ENCODE data around the gene ERCC1.
A peak's percentile ranks its signal among the peaks of the same experiment; 100 is the strongest.

Gene ERCC1

DNA sequence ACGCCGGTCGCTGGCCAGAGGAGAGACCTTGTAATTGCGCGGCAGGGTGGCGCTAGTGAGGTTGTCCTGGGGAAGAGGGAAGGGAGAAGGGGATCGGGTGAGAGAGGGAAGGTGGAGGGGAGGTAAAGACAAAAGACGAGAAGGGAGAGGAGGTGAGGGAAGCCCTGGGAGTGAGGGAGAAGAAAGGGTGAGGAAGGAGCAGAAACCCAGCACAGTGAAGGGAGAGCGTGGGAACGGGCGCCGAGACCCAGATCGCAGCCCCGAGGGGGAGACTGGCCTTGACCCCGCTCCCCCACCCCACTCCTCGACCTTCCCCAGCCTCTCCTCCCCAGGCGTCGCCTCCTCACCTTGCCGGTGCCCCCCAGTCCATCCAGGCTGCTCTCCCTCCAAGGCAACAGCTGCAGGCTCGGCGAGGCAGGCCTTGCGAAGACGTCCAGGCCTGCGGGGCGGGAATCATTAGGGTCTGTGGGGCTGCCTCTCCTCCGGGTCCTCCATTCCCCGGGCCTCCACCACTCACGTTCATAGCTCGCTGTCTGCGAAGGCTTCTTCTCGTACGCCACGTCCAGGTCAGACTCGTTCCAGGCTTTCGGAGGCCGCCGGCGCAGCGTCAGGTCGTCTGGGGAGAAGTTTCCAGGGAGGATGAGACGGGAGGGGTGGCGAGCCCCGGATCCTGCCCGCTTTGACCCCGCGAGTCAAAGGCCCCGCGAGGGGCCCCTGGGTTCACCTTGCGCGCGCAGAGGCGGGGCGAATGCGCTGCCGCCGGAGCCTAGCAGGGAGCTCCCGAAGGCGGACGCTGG is 27.7 kb downstream of the ERCC1 start:
- Mint-ChIP-seq H3K27me3 (peaks cover 39% of the 10 kb centered on the region), H3K4me3 (no peak overlapping the region), H3K9me3 (no peaks in the 10 kb centered on the region), H3K27ac (no peak overlapping the region), H3K36me3 (ENCODE audit: low read depth) (no peaks in the 10 kb centered on the region), H3K4me1 (ENCODE audit: low read depth) (peaks cover 9% of the 10 kb centered on the region)
- DNase-seq = no peak

GRCh38 chr19:45391871-45392665 is 31.6 kb downstream of the ERCC1 start:
- Mint-ChIP-seq H3K9me3 (no peaks in the 10 kb centered on the region), H3K27ac (no peak overlapping the region), H3K36me3 (ENCODE audit: low read depth) (no peaks in the 10 kb centered on the region), H3K4me1 (ENCODE audit: low read depth) (peaks cover 3% of the 10 kb centered on the region), H3K27me3 (peaks cover 26% of the 10 kb centered on the region), H3K4me3 (no peak overlapping the region)
- no peak for DNase-seq

DNA sequence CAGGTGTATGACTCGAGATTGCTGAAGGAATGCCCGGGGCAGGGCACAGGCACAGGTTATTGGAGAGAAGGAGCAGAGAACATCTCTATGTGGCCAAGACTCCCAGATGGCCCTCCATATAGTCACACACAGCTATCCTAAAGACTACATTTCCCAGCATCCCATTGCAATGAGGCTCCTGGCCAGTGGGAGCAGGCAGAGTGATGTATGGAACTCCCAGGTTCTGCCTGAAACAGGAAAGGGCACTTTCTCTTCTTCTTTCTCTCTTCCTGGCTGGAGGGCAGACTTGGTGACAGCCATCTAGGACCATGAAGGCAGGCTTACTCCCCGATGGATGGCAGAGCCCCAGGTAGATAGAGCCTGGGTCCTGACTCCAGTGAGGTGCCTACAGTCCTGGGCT is 32.4 kb downstream of the ERCC1 start:
- no peak overlapping the region for H3K4me3 Mint-ChIP-seq

DNA sequence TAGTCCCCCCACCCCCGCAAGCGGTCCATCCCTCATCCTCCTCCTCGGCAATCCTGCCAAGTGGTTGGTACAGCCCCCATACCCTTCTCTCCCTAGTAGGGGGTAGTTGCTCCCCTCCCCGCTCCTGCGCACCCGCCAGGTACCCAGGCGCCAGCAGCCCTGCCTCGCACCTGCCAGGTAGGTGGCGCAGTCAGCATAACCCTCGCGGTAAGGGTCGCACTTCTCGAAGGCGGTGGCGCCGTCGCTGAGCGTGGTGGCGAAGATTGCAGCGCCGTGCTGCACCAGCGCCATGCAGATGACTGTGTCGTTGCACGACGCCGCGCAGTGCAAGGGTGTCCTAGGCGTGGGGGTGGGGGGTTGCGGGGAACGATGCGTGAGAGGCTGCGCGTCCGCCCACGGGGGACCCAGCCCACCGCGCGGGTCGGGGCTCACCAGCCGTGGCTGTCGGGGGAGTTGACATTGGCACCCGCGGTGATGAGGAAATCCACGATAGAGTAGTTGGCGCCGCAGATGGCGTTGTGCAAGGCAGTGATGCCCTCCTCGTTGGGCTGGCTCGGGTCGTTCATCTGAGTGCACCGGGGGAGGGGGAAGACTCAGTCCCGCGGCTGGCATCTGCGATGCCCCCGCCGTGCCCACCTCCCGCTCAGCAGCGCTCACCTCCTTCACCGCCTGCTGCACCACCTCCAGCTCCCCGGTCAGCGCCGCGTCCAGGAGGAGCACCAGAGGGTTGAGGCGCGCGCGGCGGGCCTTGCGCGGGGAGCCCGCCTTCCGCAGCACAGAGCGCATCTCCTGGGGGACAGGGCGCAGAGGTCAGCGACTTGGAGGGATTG is 38.1 kb downstream of the ERCC1 start:
- Mint-ChIP-seq H3K4me3 (no peak overlapping the region), H3K36me3 (ENCODE audit: low read depth) (no peaks in the 10 kb centered on the region), H3K9me3 (no peaks in the 10 kb centered on the region), H3K27ac (no peak overlapping the region), H3K4me1 (ENCODE audit: low read depth) (no peaks in the 10 kb centered on the region), H3K27me3 (peaks cover 44% of the 10 kb centered on the region)
- no peak for DNase-seq

More for the DNA sequence above, 32.4 kb downstream of the ERCC1 start:
- DNase-seq = no peak
- Mint-ChIP-seq H3K9me3 (no peaks in the 10 kb centered on the region), H3K27ac (no peak overlapping the region), H3K4me1 (ENCODE audit: low read depth) (no peaks in the 10 kb centered on the region), H3K36me3 (ENCODE audit: low read depth) (no peaks in the 10 kb centered on the region), H3K27me3 (peaks cover 29% of the 10 kb centered on the region)

- Mint-ChIP-seq H3K27me3 (peaks cover 35% of the 10 kb centered on the region), H3K4me1 (ENCODE audit: low read depth) (peaks cover 5% of the 10 kb centered on the region), H3K36me3 (ENCODE audit: low read depth) (no peaks in the 10 kb centered on the region), H3K27ac (no peak overlapping the region), H3K4me3 (no peak overlapping the region), H3K9me3 (no peaks in the 10 kb centered on the region)
- no peak for DNase-seq
These were observed 41.3 kb downstream of the ERCC1 start for GRCh38 chr19:45382426-45382825.

DNA sequence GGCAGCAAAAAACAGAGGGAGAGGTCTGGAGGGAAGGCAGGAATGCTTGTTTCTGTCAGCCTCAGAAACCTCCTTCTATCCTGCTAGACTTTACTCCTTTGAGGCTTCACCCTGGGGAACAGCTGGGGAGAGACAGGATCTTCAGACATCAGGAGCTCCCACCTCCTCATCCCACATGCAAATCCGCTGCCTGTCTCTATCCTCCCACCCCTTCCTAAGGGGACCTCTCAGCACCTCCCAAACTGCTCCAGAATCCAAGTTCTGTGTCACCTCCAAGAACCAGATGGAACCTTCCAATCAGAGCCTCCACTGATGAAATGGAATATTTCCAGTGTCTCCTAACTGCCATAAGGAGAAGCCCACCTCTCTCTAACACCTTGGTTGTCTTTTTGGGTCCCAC is 43.6 kb downstream of the ERCC1 start:
- no peak overlapping the region for H3K4me3 Mint-ChIP-seq
- no peak overlapping the region for H3K27ac Mint-ChIP-seq
- H3K36me3 Mint-ChIP-seq (ENCODE audit: low read depth) = no peaks in the 10 kb centered on the region
- H3K27me3 Mint-ChIP-seq = peaks cover 14% of the 10 kb centered on the region
- DNase-seq = no peak
- H3K4me1 Mint-ChIP-seq (ENCODE audit: low read depth) = peaks cover 12% of the 10 kb centered on the region
- no peaks in the 10 kb centered on the region for H3K9me3 Mint-ChIP-seq

DNA sequence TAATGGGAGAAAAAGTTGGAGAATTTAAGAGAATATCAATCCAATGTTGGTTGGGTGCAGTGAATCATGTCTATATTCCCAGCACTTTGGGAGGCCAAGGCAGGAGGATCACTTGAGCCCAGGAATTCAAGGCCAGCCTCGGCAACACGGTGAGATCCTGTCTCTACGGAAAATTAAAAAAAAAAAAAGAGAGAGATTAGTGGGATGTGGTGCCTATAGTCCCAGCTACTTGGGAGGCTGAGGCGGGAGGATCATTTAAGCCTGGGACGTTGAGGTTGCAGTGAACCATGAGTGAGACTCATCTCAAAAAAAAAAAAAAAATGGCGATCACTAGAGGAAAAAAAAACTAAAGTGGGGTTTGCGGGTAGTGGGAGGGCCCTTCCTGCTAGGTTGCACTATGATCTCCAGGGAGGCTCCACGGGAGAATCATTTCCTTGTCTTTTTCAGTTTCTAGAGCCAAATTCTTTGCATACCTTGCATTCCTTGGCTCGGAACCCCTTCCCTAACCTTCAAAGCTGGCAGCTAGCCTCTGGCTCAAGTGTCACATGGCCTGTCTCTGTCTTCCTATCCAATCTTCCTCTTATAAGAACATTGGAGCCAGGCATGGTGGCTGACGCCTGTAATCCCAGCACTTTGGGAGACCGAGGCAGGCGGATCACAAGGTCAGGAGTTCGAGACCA is 47.5 kb downstream of the ERCC1 start:
- H3K36me3 Mint-ChIP-seq (ENCODE audit: low read depth) = no peaks in the 10 kb centered on the region
- H3K9me3 Mint-ChIP-seq = no peaks in the 10 kb centered on the region
- no peak overlapping the region for H3K4me3 Mint-ChIP-seq
- H3K27ac Mint-ChIP-seq = peak overlapping the region; percentile 66
- no peak for DNase-seq
- peaks cover 12% of the 10 kb centered on the region for H3K4me1 Mint-ChIP-seq (ENCODE audit: low read depth)
- no peaks in the 10 kb centered on the region for H3K27me3 Mint-ChIP-seq

GRCh38 chr19:45370410-45371204 is 53.1 kb downstream of the ERCC1 start, which contains the start of gene ERCC2:
ERCC2 (minus strand) TSS chr19:45370573; CDS start chr19:45370540, 33 bp downstream.
- peak; percentile 100 for DNase-seq
- H3K4me3 Mint-ChIP-seq = peak within 1 kb of the TSS; percentile 84
- H3K4me1 Mint-ChIP-seq (ENCODE audit: low read depth) = peaks cover 14% of the 10 kb centered on the region
- no peaks in the 10 kb centered on the region for H3K27me3 Mint-ChIP-seq
- H3K36me3 Mint-ChIP-seq (ENCODE audit: low read depth) = peaks cover 12% of the 10 kb centered on the region
- H3K9me3 Mint-ChIP-seq = no peaks in the 10 kb centered on the region
- peak within 1 kb of the TSS; percentile 99 for H3K27ac Mint-ChIP-seq

DNA sequence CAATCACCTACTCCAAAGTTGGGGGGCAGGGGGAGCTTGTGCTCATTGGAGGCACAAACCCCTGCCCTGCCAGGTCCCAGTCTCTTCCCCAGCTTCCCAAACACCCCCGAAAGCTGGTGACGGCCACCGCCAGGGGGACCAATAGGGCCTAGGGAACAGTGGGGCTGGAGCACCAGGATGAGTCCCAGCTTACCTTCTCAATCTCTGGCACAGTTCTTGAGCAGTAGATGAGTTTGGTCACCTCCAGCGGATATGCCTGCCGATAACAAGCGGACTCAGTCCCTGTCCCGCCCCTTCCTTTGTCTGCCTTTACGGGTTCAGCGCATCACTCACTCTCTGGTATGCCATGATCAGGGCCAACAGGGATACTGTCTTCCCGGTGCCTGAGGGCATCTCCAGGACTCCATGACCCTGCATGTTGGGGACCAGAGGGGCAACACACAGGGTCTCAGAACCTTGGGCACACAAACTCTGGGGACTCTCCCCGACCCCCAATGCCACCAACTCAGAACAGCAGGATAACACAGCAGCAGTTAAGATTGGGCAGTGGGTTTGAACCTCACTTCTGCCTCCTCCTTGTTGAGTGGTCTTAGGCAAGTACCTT is 54.9 kb downstream of the ERCC1 start:
- no peak for DNase-seq
- peaks cover 23% of the 10 kb centered on the region for H3K36me3 Mint-ChIP-seq (ENCODE audit: low read depth)
- no peaks in the 10 kb centered on the region for H3K27me3 Mint-ChIP-seq
- no peaks in the 10 kb centered on the region for H3K9me3 Mint-ChIP-seq
- no peak overlapping the region for H3K27ac Mint-ChIP-seq
- H3K4me1 Mint-ChIP-seq (ENCODE audit: low read depth) = peaks cover 14% of the 10 kb centered on the region
- peak overlapping the region; percentile 60 for H3K4me3 Mint-ChIP-seq

- H3K4me1 Mint-ChIP-seq (ENCODE audit: low read depth) = peaks cover 14% of the 10 kb centered on the region
- no peak for DNase-seq
- no peaks in the 10 kb centered on the region for H3K27me3 Mint-ChIP-seq
- no peak overlapping the region for H3K27ac Mint-ChIP-seq
- H3K36me3 Mint-ChIP-seq (ENCODE audit: low read depth) = peaks cover 27% of the 10 kb centered on the region
- H3K4me3 Mint-ChIP-seq = no peak overlapping the region
- H3K9me3 Mint-ChIP-seq = no peaks in the 10 kb centered on the region
These were observed 55.6 kb downstream of the ERCC1 start for GRCh38 chr19:45368127-45368526.

DNA sequence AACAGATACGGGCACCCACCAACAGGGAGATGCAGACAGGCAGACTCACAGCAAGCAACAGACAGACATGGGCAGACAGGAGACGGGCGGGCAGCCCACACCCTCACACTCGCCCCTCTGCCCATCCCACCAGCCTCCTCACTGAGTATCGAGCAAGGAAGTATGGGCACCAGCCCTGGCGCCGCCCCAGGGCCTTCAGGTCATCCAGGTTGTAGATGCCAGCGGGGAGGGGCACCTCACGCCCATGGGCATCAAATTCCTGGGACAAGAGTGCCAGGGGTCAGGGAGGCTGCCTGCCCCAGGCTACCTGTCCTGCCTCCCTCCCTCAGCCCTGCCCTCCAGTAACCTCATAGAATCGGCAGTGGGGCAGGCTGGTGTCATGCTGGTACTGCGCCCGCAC is 59.0 kb downstream of the ERCC1 start:
- Mint-ChIP-seq H3K4me1 (ENCODE audit: low read depth) (peaks cover 8% of the 10 kb centered on the region), H3K4me3 (no peak overlapping the region), H3K36me3 (ENCODE audit: low read depth) (peaks cover 52% of the 10 kb centered on the region), H3K9me3 (no peaks in the 10 kb centered on the region), H3K27me3 (no peaks in the 10 kb centered on the region), H3K27ac (no peak overlapping the region)
- no peak for DNase-seq

DNA sequence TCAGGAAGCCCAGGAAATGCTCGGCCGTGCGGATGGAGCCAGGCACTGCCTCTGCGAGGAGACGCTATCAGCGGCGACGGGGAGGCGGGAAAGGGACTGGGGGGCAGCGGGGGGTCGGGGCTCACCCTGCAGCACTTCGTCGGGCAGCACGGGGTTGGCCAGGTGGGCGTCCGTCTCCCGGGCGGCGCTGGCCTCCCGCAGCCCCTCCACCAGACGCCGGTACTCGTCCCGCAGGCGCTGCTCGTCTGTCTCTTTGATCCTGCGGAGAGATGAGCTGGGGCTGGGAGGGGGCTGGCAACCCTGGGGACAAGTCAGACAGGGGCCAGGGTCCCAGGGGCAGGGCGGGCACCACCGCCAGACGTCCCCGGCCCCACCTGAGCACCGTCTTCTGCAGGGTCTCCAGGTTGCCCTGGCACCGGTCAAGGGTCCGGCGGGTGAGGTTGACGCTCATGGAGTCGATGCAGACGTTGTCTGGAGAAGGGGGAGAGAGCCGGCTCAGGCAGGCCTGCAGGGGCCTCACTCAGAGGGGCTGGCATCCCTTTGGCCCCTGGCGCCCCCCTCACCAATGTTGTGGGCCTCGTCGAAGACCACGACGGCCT is 59.8 kb downstream of the ERCC1 start:
- peaks cover 58% of the 10 kb centered on the region for H3K36me3 Mint-ChIP-seq (ENCODE audit: low read depth)
- no peak for DNase-seq
- no peak overlapping the region for H3K4me3 Mint-ChIP-seq
- H3K27ac Mint-ChIP-seq = no peak overlapping the region
- H3K4me1 Mint-ChIP-seq (ENCODE audit: low read depth) = peaks cover 5% of the 10 kb centered on the region
- no peaks in the 10 kb centered on the region for H3K27me3 Mint-ChIP-seq
- H3K9me3 Mint-ChIP-seq = no peaks in the 10 kb centered on the region

DNA sequence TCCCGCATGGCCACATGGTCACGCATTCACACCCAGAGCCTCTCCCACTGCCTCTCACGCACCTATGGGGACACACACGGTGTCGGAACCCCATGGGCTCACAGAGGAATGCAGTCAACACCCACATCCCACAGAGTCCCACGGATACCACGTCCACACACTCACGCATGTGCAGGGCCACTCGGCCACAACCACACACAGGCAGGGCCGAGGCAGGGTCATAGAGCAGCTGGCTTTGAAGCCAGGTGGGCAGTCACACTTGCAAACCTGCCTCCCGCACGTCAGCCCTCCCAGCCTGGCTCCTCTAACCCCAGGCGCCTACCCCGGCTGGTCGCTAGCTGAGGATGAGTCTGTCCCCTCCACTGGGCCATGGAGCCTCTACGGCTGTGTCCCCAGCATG is 61.4 kb downstream of the ERCC1 start:
- H3K4me1 Mint-ChIP-seq (ENCODE audit: low read depth) = no peaks in the 10 kb centered on the region
- peaks cover 70% of the 10 kb centered on the region for H3K36me3 Mint-ChIP-seq (ENCODE audit: low read depth)
- no peak overlapping the region for H3K4me3 Mint-ChIP-seq
- no peaks in the 10 kb centered on the region for H3K9me3 Mint-ChIP-seq
- H3K27me3 Mint-ChIP-seq = no peaks in the 10 kb centered on the region
- H3K27ac Mint-ChIP-seq = no peak overlapping the region
- no peak for DNase-seq
